NCI-H2081 (cell line): ENCODE measurements around the gene MYO1E.
A peak's percentile ranks its signal among the peaks of the same experiment; 100 is the strongest.
"Not testable (repeated sequence)": the region's sequence is repeated elsewhere in the genome, so short reads cannot be mapped to it uniquely, and the experiment has no call there.

Experiments
- DNase-seq, 2 experiments: peaks; one replicate each; lab custom pipeline; 2025; lab: John Stamatoyannopoulos, UW

The MYO1E gene

DNA sequence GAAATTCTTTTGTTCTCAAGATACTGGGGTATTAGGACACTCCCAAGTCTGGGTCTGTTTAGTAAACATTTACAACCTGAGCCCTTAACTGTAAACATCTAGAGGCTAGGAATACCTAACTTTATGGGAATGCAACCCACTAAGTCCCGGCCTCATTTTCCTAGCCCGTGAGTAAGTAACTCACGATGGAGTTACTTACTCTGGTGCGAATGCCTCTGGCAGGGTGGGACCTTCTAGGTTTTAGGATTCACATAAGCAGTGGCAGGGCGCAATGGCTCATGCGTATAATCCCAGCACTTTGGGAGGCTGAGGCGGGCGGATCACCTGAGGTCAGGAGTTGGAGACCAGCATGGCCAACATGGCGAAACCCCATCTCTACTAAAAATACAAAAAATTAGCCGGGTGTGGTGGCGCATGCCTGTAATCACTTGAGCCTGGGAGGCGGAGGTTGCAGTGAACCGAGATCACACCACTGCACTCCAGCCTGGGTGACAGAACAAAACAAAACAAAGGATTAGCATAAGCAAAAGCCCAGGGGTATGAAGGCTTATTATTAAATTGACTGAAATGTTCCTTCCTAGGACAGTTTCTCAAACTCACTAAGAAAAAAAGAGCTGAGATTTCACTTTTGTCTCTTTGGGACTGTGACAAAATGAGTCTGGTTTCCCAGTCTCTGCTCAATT is 14.7 kb upstream of the MYO1E start:
- not testable (repeated sequence) for DNase-seq

DNA sequence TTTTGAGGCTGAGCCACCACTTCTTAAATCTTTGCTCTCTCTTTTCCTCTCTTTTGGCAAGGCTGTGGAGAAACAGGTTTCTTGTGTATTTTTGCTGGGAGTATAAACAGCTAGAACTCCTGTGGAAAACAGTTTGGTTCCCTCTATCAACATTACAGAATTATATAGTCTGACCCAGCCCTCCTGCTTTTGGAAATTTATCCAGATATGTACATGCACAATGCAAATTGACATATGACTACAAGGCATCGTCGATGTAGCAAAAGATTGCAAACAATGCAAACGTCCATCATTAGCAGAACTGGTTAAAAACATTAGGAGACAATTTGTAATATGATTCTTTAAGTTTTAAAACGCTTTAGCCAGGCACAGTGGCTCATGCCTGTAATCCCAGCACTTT is 12.5 kb upstream of the MYO1E start:
- no peak for DNase-seq

- no peak for DNase-seq
These were observed 11.8 kb upstream of the MYO1E start for GRCh38 chr15:59384507-59384906.

DNA sequence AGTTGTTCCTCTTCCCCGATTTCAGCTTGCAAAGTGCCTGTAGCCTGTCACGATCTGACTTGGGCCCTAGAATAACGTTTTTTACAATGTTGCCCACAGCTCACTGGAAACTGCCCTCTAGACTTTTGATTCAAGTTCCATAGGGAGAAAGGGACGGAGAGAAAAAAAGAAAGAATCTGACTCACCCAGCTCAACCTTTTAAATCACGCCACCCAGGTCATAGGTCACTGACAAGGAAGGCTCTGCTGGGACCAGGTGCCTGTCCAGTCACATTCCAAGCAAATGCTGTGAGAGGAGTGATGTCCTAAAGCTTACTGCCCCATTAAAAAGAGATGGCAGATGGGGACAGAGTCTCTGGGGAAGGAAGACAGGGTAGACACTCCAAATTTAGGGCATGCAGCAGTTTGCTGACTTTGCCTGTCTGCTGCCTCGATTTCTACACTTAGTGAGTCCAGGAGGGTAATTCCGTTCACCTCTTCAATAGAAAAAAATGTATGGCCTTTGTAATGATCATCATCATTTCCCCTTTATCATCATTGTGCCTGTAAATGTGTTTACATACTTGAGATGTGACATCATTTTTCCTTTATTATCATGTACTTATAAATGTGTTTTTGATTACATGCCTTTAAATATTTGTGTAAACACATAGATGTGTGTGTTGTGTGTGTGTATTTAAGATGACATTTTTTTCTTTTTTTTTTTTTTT is 8.4 kb upstream of the MYO1E start:
- no peak for DNase-seq

DNA sequence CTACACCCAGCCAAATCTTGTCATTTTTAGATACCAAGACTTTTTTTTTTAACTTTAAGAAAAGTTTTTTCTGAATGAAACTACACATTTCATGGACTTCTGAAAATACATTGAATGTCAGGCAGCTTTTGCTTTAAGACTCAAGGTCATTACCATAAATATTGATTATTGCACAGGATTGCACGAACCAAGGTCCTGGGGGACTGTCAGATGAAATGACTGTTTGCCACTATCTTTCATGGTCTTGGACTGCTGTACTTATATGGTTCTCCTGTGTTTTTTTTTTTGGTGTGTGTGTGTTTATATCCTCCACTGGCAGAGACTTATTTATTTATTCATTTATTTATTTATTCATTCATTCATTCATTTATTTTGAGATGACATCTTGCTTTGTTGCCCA is 6.9 kb upstream of the MYO1E start:
- no peak for DNase-seq

DNA sequence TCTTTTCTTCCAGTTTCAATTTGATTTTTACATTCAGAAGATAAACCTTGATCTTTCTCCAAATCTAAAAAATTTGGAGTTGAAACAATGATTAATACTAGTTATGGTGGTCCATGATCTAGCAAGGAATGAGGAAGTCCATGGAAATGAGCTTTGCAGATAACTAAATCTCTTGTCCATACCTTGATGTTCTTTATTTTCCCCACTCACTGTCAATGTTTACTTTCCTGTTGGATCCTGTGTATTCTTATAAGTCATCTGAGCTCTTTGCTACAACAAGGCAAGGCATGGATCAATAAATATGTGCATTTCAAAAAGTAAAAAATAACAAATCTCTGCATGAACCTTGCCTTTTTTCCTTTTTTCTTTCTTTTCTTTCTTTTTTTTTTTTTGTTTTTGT is 6.2 kb upstream of the MYO1E start:
- DNase-seq, result no peak

DNA sequence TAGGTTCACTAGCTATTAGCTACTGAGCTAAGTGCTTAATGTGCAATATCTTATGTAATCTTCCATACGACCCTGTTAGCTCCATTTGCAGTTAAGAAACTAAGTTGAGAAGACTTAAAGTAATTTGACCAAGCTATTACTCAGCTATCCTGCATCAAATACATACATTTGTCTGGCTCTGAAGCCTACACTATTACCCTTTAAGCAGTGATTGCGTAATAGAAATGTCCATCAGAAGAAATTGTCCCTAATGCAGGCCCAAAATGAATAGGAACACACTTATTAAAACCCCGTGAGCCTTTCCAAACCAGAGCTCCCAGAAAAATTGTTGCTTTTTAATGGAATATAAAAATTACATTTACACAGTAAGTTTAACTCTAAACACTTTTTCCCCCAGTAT is 5.3 kb upstream of the MYO1E start:
- no peak for DNase-seq

- no peak for DNase-seq
These were observed 4.1 kb upstream of the MYO1E start for GRCh38 chr15:59376733-59377132.

DNA sequence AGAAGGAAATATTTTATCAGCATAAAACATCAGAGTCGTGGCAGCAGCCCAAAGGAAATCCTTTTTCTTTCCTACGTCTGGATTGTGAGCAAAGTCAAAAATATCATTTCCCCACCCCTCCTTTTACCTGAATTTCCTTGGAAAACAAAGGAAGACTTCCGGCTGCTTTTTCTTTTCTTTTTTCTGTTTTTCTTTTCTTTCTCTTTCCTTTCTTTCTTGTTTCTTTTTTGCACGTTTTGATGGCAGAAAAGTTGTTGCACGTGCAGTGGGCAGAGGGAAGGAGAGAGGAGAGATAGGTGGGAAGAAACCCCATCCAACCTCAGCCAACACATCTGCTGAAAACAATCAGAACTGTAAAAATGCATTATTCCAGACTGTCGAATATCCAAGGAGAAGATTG is 544 bp upstream of the MYO1E start:
- no peak for DNase-seq

DNA sequence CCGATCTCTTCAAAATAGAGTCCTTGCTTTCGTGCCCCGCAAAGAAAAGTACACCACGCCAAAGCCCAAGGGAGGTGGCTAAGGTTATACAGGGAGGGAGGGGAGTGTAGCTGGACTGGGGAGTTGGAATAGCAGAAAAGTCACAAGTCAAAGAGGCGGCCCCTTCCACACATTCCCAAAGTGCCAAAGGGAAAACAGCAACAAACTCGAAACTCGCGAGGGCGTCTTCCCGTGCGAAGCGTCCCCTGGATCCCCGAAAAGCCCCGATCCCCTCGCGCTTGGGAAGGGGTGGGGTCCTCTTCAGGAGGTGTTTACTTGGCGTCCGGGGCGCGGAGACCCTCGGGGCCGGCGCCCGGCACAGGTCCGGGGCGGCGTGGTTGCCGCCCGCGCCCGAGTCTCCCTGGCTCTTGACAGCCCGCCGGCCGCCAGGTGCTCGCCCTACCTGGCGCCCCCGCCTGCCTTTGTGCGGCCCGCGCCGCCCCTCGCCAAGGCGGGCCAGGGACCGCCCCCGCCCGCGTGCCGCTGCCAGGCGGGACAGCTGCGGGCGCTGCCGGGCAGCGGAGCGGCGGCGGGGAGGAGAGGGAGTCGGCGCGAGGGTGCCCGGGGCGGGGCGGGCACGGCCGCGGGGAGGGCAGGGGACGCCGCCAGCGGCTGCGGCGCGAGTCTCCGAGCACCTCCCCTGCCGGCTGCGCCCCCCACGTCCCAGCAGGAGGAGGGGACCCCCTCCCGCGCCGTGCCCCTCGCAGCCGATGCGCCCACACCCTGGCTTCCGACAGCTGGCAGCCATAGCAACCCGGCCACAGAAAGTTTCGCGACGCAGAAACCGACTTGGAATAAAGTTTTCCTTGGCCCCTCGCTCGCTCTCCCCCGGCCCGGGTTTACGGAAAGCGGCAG is 966 bp downstream of the MYO1E start:
- peak; percentile 46 to 48 for DNase-seq

- DNase-seq, result no peak
These were observed 3.1 kb downstream of the MYO1E start for GRCh38 chr15:59369597-59369996.

- no peak for DNase-seq
These were observed 5.6 kb downstream of the MYO1E start for GRCh38 chr15:59367022-59367451.

GRCh38 chr15:59366333-59367021 is 6.2 kb downstream of the MYO1E start:
- DNase-seq, result no peak

DNA sequence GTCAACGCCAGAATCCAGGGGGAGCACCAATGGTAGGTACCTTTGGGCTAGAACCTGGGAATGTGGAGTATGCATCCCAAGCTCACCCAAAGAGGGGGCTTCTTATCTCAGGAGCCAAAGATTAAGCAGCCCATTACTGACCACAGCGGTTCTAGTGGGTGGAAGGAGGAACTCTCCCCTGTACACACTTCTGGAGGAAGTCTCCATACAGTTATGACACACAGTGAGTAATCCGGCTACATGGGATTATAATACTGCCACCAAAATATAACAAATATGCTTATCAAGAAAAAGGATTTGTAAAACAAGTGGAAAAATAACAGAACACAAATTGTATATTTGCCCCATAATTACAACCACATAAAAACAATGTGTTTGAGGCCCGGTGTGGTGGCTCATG is 8.4 kb downstream of the MYO1E start:
- DNase-seq, result no peak

GRCh38 chr15:59362331-59362730 is 10.3 kb downstream of the MYO1E start:
- no peak for DNase-seq

- DNase-seq, result no peak
These were observed 11.8 kb downstream of the MYO1E start for GRCh38 chr15:59360896-59361295.

DNA sequence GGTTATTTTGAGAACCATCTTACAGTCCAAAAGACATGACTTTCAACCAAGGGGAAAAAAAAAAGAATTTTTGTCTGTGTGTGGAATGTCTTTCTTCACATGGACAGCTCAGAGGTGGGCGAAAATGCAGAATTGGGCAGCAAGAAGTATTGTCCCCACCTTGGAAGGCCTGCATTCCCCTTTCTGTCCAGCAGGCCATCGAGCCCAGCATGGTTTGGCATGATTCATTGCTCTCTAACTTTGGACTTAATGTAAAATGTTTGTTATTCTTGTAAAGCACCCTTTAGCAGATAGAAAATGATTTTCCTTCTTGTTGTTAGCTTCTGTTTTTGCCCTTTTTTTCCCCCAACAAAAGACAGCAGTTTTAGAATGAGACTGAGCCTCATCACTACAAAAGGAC is 12.4 kb downstream of the MYO1E start:
- DNase-seq, result no peak

- no peak for DNase-seq
These were observed 16.9 kb downstream of the MYO1E start for GRCh38 chr15:59355730-59356129.

- no peak for DNase-seq
These were observed 18.1 kb downstream of the MYO1E start for GRCh38 chr15:59354417-59355031.

DNA sequence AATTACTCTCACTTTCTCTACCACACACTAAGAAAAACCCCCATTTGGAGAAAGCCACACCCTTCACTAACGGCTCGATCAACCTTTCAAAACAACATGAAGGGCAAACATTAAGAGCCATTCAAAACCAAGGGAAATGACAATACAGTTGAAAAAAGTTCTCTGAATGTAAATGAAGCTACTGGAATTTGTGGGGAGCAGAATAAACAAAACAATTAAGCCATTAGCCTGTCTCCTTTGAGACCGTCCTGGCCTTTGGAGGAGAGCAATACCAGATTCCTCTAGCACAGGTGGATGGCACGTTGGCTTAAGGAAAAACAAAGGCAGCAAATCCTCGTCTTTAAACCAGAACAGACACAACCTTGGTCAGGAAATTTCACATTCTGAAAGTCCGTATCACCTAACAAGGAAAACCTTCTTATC is 18.7 kb downstream of the MYO1E start:
- DNase-seq, result no peak

GRCh38 chr15:59352683-59353082 is 20.0 kb downstream of the MYO1E start:
- DNase-seq, result no peak

GRCh38 chr15:59352189-59352588 is 20.5 kb downstream of the MYO1E start:
- DNase-seq, result no peak
